Erythroblast (primary cell): ENCODE results near the gene RAD51B.

Experiments
- GATA1 ChIP-seq: IDR thresholded peaks from 2 replicates; pipeline ENCODE4 v1.6.1; 2011; ENCODE audit warnings: low read depth, mild to moderate bottlenecking, control low read depth, low read length, moderate library complexity
- POLR2A ChIP-seq: IDR thresholded peaks from 2 replicates; pipeline ENCODE4 v1.6.1; 2011; ENCODE audit warnings: mild to moderate bottlenecking, low read length

GRCh38 chr14:68499451-68499850, 679.9 kb downstream of the RAD51B start:
- TF ChIP-seq POLR2A (no peak), GATA1 (no peak)
